Prostate gland (tissue), 2 donors: Measurements from ENCODE around the gene CAPRIN1. TPM values are rescaled to one million over a fixed set of nuclear protein-coding genes. Genes with fewer than 3 reads are reported as not detected.
A peak's percentile ranks its signal among the peaks of the same experiment; 100 is the strongest.

Source experiments
- DNase-seq: peaks from one replicate; pipeline ENCODE4 v3.0.0-alpha.2; 2019; ENCODE audit warnings: low spot score
- H3K27ac ChIP-seq, 2 donors: fragments of 200-600 bp; sonication (generic); 2 replicates each; pipeline ENCODE4 v1.5.1; 2017 to 2019
- H3K27me3 ChIP-seq: fragments of 200-600 bp; sonication (generic); replicated peaks from 2 replicates; pipeline ENCODE4 v1.5.1; 2019; ENCODE audit not compliant: insufficient read depth
- H3K36me3 ChIP-seq, 2 donors: fragments of 200-600 bp; sonication (generic); 1 replicate in 1 of 2; 2 replicates in 1 of 2; pipeline versions ENCODE4 v1.5.1 to v1.8.1; 2017 to 2019
- H3K4me1 ChIP-seq: fragments of 200-600 bp; sonication (generic); replicated peaks from 2 replicates; pipeline ENCODE4 v1.5.1; 2019
- H3K4me3 ChIP-seq, 2 donors: fragments of 200-600 bp; sonication (generic); 2 replicates each; pipeline ENCODE4 v1.5.1; 2017 to 2019
- H3K9me3 ChIP-seq: fragments of 200-600 bp; sonication (generic); 2 replicates; pipeline ENCODE4 v1.5.1; 2017
- CTCF ChIP-seq, 4 experiments: fragments of 200-600 bp in 2 of 4; fragments of 450-650 bp in 2 of 4; sonication (generic) in 2 of 4; IDR thresholded peaks; 1 replicate in 3 of 4; 2 replicates in 1 of 4; pipeline ENCODE4 v1.5.1; 2016 to 2019; ENCODE audit warnings: antibody characterized with exemption in 4 of 4, mild to moderate bottlenecking in 2 of 4, moderate library complexity in 2 of 4
- POLR2A ChIP-seq: fragments of 450-650 bp; IDR thresholded peaks from one replicate; pipeline ENCODE4 v1.6.1; 2016; ENCODE audit warnings: antibody characterized with exemption, mild to moderate bottlenecking
- POLR2AphosphoS5 ChIP-seq: sonication (generic); formaldehyde crosslinking; IDR thresholded peaks from one replicate; pipeline ENCODE4 v1.6.1; 2017; ENCODE audit warnings: antibody characterized with exemption
- WGBS: methylation state at CpG from one replicate; pipeline ENCODE4 v1.1.5; 2018; 5-methylcytosine and 5-hydroxymethylcytosine counted together
- intact Hi-C: fragments of 100-400 bp; cut with DNase I; formaldehyde crosslinking; loops from one replicate; pipeline ENCODE4 v1.14.2; 2022
- total RNA-seq, 2 donors: library from RNA; depleted of rRNA; stranded (reverse); fragments of >200 nt; gene quantifications; one replicate each; pipeline ENCODE4 v1.1.0, GENCODE V29; 2016

CAPRIN1 gene
- total RNA-seq, 2 donors from 2014 or later: 145 to 199 TPM

- no peak overlapping the region for H3K27ac ChIP-seq
- no peaks in the 10 kb centered on the region for H3K9me3 ChIP-seq
- no peak for DNase-seq
- H3K4me3 ChIP-seq: no peak overlapping the region
- H3K4me1 ChIP-seq: no peaks in the 10 kb centered on the region
- no peaks in the 10 kb centered on the region for H3K27me3 ChIP-seq
- no peaks in the 10 kb centered on the region for H3K36me3 ChIP-seq
- 88% methylated on average over 4 of the region's 4 CpGs for WGBS
- intact Hi-C loops: no loop called here
- TF ChIP-seq POLR2A: no peak
- no peak for TF ChIP-seq CTCF (IDR thresholded peaks at IDR 0.05)
- no peak for TF ChIP-seq POLR2AphosphoS5
Observed at GRCh38 chr11:34013898-34014571, 37.5 kb upstream of the CAPRIN1 start.

GRCh38 chr11:34021977-34022735, 29.4 kb upstream of the CAPRIN1 start:
- H3K4me3 ChIP-seq: no peak overlapping the region
- H3K4me1 ChIP-seq: no peaks in the 10 kb centered on the region
- TF ChIP-seq CTCF (IDR thresholded peaks at IDR 0.05) (no peak), POLR2AphosphoS5 (no peak), POLR2A (no peak)
- no peaks in the 10 kb centered on the region for H3K9me3 ChIP-seq
- intact Hi-C loops: no loop called here
- H3K27me3 ChIP-seq: no peaks in the 10 kb centered on the region
- 83% methylated on average over 3 of the region's 3 CpGs for whole genome bisulfite sequencing
- DNase-seq: no peak
- H3K36me3 ChIP-seq: no peaks in the 10 kb centered on the region
- H3K27ac ChIP-seq: no peak overlapping the region

GRCh38 chr11:34026432-34026831, 25.1 kb upstream of the CAPRIN1 start:
- TF ChIP-seq POLR2A (no peak), POLR2AphosphoS5 (no peak), CTCF (IDR thresholded peaks at IDR 0.05) (no peak)
- no peak overlapping the region for H3K4me3 ChIP-seq
- H3K4me1 ChIP-seq: no peaks in the 10 kb centered on the region
- no peaks in the 10 kb centered on the region for H3K9me3 ChIP-seq
- no peak overlapping the region for H3K27ac ChIP-seq
- intact Hi-C loops: no loop called here
- no peak for DNase-seq
- 80% methylated on average over 14 of the region's 14 CpGs for WGBS
- no peaks in the 10 kb centered on the region for H3K36me3 ChIP-seq
- no peaks in the 10 kb centered on the region for H3K27me3 ChIP-seq

- no peaks in the 10 kb centered on the region for H3K36me3 ChIP-seq
- DNase-seq: peak; percentile 10
- TF ChIP-seq POLR2AphosphoS5 (peak; percentile 14), CTCF (IDR thresholded peaks at IDR 0.05) (no peak)
- 47% methylated on average over 10 of the region's 10 CpGs for WGBS
- no peaks in the 10 kb centered on the region for H3K4me1 ChIP-seq
- no peak overlapping the region for H3K27ac ChIP-seq
- no peak overlapping the region for H3K4me3 ChIP-seq
- intact Hi-C loops: no loop called here
- no peaks in the 10 kb centered on the region for H3K27me3 ChIP-seq
- H3K9me3 ChIP-seq: no peaks in the 10 kb centered on the region
Observed at GRCh38 chr11:34027516-34028408, 23.8 kb upstream of the CAPRIN1 start.
